Neural progenitor cell (in vitro differentiated cells): ENCODE measurements around the gene SUPT4H1. TPM values are rescaled to one million over a fixed set of nuclear protein-coding genes. Genes with fewer than 3 reads are reported as not detected.

Experiments used
- DNase-seq: peaks from one replicate; pipeline ENCODE4 v3.0.0-alpha.2; 2016; ENCODE audit warnings: low spot score
- H2AFZ ChIP-seq: fragments of 200-600 bp; sonication (generic); replicated peaks from 2 replicates; pipeline ENCODE4 v1.6.1; 2016; ENCODE audit warnings: antibody characterized with exemption
- H3F3A ChIP-seq: fragments of 200-600 bp; sonication (generic); 2 replicates; pipeline ENCODE4 v1.6.1; 2016; ENCODE audit warnings: antibody characterized with exemption, low read depth
- H3K27ac ChIP-seq: fragments of 200-600 bp; sonication (generic); 2 replicates; pipeline ENCODE4 v1.5.1; 2016; ENCODE audit warnings: mild to moderate bottlenecking
- H3K27me3 ChIP-seq: fragments of 200-600 bp; sonication (generic); 2 replicates; pipeline ENCODE4 v1.6.1; 2016; ENCODE audit warnings: mild to moderate bottlenecking, moderate library complexity
- H3K36me3 ChIP-seq: fragments of 200-600 bp; sonication (generic); 2 replicates; pipeline ENCODE4 v1.5.1; 2016
- H3K4me1 ChIP-seq: fragments of 200-600 bp; sonication (generic); 2 replicates; pipeline ENCODE4 v1.6.1; 2016; ENCODE audit warnings: mixed run types
- H3K4me2 ChIP-seq: fragments of 200-600 bp; sonication (generic); 2 replicates; pipeline ENCODE4 v1.6.1; 2016
- H3K4me3 ChIP-seq: fragments of 200-600 bp; sonication (generic); 2 replicates; pipeline ENCODE4 v1.5.1; 2016
- H3K79me2 ChIP-seq: fragments of 200-600 bp; sonication (generic); 2 replicates; pipeline ENCODE4 v1.6.1; 2016; ENCODE audit warnings: low read depth
- H3K9ac ChIP-seq: fragments of 200-600 bp; sonication (generic); 2 replicates; pipeline ENCODE4 v1.6.1; 2016
- H3K9me3 ChIP-seq: fragments of 200-600 bp; sonication (generic); 2 replicates; pipeline ENCODE4 v1.5.1; 2016; ENCODE audit warnings: low read depth
- H4K20me1 ChIP-seq: fragments of 200-600 bp; sonication (generic); 2 replicates; pipeline ENCODE4 v1.6.1; 2016; ENCODE audit warnings: low read depth
- H3K27ac Mint-ChIP-seq: 3 replicates; pipeline ENCODE4 v1.8.0; 2021; ENCODE audit warnings: mixed read lengths
- H3K27me3 Mint-ChIP-seq: 2 replicates; pipeline ENCODE4 v1.8.0; 2022; ENCODE audit warnings: low read depth, mild to moderate bottlenecking, inconsistent platforms, moderate library complexity, mixed read lengths; ENCODE audit not compliant: insufficient read depth
- H3K36me3 Mint-ChIP-seq: 3 replicates; pipeline ENCODE4 v1.8.0; 2021; ENCODE audit warnings: mixed read lengths
- H3K4me1 Mint-ChIP-seq: 3 replicates; pipeline ENCODE4 v1.8.0; 2021; ENCODE audit warnings: mixed read lengths
- H3K4me3 Mint-ChIP-seq: 3 replicates; pipeline ENCODE4 v1.8.0; 2021; ENCODE audit warnings: mild to moderate bottlenecking, moderate library complexity, mixed read lengths
- H3K9me3 Mint-ChIP-seq: 3 replicates; pipeline ENCODE4 v1.8.0; 2020; ENCODE audit warnings: mixed read lengths
- CTCF ChIP-seq: fragments of 200-600 bp; sonication (generic); IDR thresholded peaks from 2 replicates; pipeline ENCODE4 v1.5.1; 2017; ENCODE audit warnings: antibody characterized with exemption, mild to moderate bottlenecking
- EZH2 ChIP-seq: fragments of 200-600 bp; sonication (generic); IDR thresholded peaks from 2 replicates; pipeline ENCODE4 v1.6.1; 2017; ENCODE audit warnings: antibody characterized with exemption, mild to moderate bottlenecking, moderate library complexity
- EZH2phosphoT487 ChIP-seq: fragments of 200-600 bp; sonication (generic); IDR thresholded peaks from 2 replicates; pipeline ENCODE4 v1.6.1; 2017; ENCODE audit warnings: antibody characterized with exemption
- total RNA-seq: library from RNA; depleted of rRNA; stranded (reverse); fragments of >200 nt; gene quantifications from 2 replicates; pipeline ENCODE4 v1.2.3, GENCODE V29; 2015; ENCODE audit warnings: low replicate concordance

The SUPT4H1 gene
- total RNA-seq, 1 donor from 2014 or later = 103 TPM

DNA sequence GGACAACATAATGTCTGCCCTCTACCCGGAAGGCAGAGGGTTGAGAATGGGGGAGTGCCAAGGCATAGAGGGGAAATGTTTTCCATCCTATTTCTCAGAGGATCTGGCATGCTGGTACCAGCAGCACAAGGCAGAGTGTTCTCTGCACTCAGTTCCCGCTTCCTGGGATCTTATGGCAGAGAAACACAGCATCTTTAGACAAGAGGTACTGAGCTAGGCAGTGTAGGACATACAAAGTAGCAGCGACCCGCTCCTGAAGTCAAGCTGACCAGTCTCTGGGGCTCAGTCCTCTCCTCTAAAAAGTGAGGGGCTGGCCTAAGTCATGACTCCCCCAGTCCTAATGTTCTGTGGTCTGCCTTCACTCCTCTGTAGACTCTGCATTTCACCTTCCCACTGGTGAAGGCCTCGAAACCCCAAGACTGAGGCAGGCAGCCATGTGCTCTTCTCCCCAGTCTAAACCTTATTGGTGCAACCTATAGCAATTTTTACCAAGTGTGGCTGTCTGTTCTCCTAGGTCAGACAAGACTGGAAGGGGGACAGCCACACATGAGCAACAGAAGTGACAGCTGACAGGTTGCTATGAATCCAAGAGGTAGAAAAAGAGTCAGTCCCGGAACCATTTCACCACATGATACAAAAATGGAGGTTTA lies 12.1 kb downstream of the SUPT4H1 start:
- Histone ChIP-seq H3K36me3 (no peaks in the 10 kb centered on the region), H3K27ac (no peak overlapping the region), H3K4me3 (no peak overlapping the region), H3K9me3 (no peaks in the 10 kb centered on the region), H3K27me3 (no peaks in the 10 kb centered on the region), H3K4me2 (no peak overlapping the region), H2AFZ (peak overlapping the region; percentile 21), H4K20me1 (no peaks in the 10 kb centered on the region), H3K9ac (no peak overlapping the region), H3K4me1 (peaks cover 18% of the 10 kb centered on the region), H3K79me2 (no peaks in the 10 kb centered on the region), H3F3A (peaks cover 4% of the 10 kb centered on the region)
- Mint-ChIP-seq H3K27ac (no peak overlapping the region), H3K4me1 (peaks cover 31% of the 10 kb centered on the region), H3K27me3 (peaks cover 8% of the 10 kb centered on the region), H3K9me3 (peaks cover 2% of the 10 kb centered on the region), H3K4me3 (no peak overlapping the region), H3K36me3 (peaks cover 3% of the 10 kb centered on the region)
- no peak for DNase-seq
- TF ChIP-seq EZH2 = no peak
- TF ChIP-seq EZH2phosphoT487 = no peak
- no peak for TF ChIP-seq CTCF

DNA sequence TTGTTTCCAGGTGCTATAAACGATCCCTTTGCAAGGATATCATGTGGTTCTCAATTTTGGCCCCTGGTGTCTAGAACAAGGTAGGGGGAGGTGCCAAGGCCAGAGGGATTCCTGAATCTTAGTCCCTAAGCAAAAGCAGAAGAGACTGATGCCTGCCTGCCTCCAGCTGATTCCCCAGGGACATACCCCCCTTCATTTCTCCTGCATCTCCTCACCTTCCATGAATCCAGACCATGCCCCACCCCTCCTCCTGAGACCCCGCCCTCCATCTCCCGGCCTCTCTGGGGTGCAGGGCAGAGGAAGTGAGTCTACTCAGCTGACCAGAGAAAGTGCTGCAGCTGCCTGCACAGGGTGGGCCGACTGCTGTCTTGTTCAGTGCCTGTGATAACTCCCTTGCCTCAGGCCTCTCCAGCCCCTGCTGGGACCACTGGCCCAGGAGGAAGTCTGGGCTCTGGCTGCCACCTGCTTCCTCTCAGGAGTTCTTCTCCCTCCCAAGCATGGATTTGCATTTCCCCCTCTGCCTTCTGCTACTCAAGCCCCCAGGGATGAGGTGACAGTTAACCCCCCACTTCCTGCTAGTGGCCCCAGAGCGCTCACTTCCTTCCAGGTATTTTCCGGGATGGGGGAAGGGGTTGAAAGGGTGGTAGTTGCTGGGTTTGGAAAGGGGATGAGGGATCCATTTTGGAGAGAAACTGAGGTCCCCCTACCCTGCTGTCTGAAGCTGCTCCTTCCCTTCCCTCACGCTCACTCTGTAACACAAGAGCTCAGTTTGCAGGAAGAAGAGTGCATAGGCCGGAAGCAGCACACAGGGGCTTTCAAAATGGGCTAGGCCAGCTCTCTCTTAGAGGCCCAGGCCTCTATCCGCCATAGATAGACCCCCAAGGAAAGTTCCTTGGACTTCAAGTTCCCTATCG lies 12.9 kb downstream of the SUPT4H1 start:
- H3K4me3 Mint-ChIP-seq = no peak overlapping the region
- peak overlapping the region; percentile 18 for H3K4me2 ChIP-seq
- H3K27ac ChIP-seq = no peak overlapping the region
- no peak overlapping the region for H3K4me3 ChIP-seq
- no peaks in the 10 kb centered on the region for H3F3A ChIP-seq
- peak overlapping the region; percentile 21 for H2AFZ ChIP-seq
- no peaks in the 10 kb centered on the region for H3K36me3 ChIP-seq
- TF ChIP-seq CTCF (no peak), EZH2 (no peak), EZH2phosphoT487 (no peak)
- H3K27me3 Mint-ChIP-seq = peaks cover 6% of the 10 kb centered on the region
- no peaks in the 10 kb centered on the region for H3K27me3 ChIP-seq
- H3K36me3 Mint-ChIP-seq = peaks cover 3% of the 10 kb centered on the region
- H3K9me3 Mint-ChIP-seq = peaks cover 2% of the 10 kb centered on the region
- H3K9me3 ChIP-seq = no peaks in the 10 kb centered on the region
- H3K4me1 Mint-ChIP-seq = peaks cover 31% of the 10 kb centered on the region
- H3K4me1 ChIP-seq = peaks cover 18% of the 10 kb centered on the region
- H3K9ac ChIP-seq = no peak overlapping the region
- DNase-seq = peak; percentile 26
- H3K79me2 ChIP-seq = no peaks in the 10 kb centered on the region
- peak overlapping the region; percentile 74 for H3K27ac Mint-ChIP-seq
- no peaks in the 10 kb centered on the region for H4K20me1 ChIP-seq

DNA sequence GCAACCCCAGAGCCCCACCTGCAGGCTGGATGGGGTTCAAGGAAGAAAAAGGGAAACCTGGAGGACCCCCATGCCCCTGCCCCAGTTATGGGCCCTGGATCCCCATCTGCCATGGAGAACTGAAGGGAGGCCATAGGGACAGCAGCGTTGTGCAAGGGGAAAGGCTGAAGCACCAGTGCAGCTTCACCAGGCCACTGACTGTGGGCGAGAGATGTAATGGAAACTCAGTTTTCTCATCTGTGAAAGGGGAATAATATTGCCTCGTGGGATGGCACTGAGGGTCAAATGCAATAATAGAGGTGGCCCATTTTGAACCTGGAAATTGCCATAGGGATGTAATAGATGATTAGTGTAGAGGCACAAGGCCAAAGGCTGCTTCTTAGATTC lies 13.6 kb downstream of the SUPT4H1 start:
- TF ChIP-seq EZH2phosphoT487 (no peak), EZH2 (no peak), CTCF (peak; percentile 13)
- Histone ChIP-seq H3K79me2 (no peaks in the 10 kb centered on the region), H2AFZ (no peak overlapping the region), H3K4me1 (peaks cover 18% of the 10 kb centered on the region), H4K20me1 (no peaks in the 10 kb centered on the region), H3K27me3 (no peaks in the 10 kb centered on the region), H3K36me3 (no peaks in the 10 kb centered on the region), H3K9me3 (no peaks in the 10 kb centered on the region), H3K4me3 (no peak overlapping the region), H3F3A (no peaks in the 10 kb centered on the region), H3K9ac (no peak overlapping the region), H3K27ac (no peak overlapping the region), H3K4me2 (no peak overlapping the region)
- DNase-seq = no peak
- peak overlapping the region; percentile 74 for H3K27ac Mint-ChIP-seq
- peaks cover 6% of the 10 kb centered on the region for H3K27me3 Mint-ChIP-seq
- H3K4me1 Mint-ChIP-seq = peaks cover 31% of the 10 kb centered on the region
- H3K4me3 Mint-ChIP-seq = peak overlapping the region; percentile 52
- peaks cover 2% of the 10 kb centered on the region for H3K36me3 Mint-ChIP-seq
- H3K9me3 Mint-ChIP-seq = peaks cover 2% of the 10 kb centered on the region
